ENCODE data around the gene NUBP2.

NUBP2 gene

GRCh38 chr16:1766231-1766630 is 16.5 kb upstream of the NUBP2 start:
- Histone ChIP-seq H3K36me3 (ENCODE audit: control insufficient read depth, insufficient read depth, low read length) (peaks cover 56% of the 10 kb centered on the region), H3K27me3 (replicated peaks; ENCODE audit: control insufficient read depth, insufficient read depth, low read length) (no peaks in the 10 kb centered on the region), H3K4me3 (replicated peaks; ENCODE audit: low read depth, low read length) (no peak overlapping the region)
- DNase-seq (ENCODE audit: extremely low read depth, insufficient read length), result no peak
- no peak for TF ChIP-seq CTCF (IDR thresholded peaks at IDR 0.05; ENCODE audit: insufficient read depth, low read length, poor library complexity, severe bottlenecking)

GRCh38 chr16:1766701-1767100 is 16.1 kb upstream of the NUBP2 start:
- Histone ChIP-seq H3K4me3 (replicated peaks; ENCODE audit: low read depth, low read length) (no peak overlapping the region), H3K36me3 (ENCODE audit: control insufficient read depth, insufficient read depth, low read length) (peaks cover 55% of the 10 kb centered on the region), H3K27me3 (replicated peaks; ENCODE audit: control insufficient read depth, insufficient read depth, low read length) (no peaks in the 10 kb centered on the region)
- no peak for DNase-seq (ENCODE audit: extremely low read depth, insufficient read length)
- TF ChIP-seq CTCF (IDR thresholded peaks at IDR 0.05; ENCODE audit: insufficient read depth, low read length, poor library complexity, severe bottlenecking), result no peak

GRCh38 chr16:1767116-1767994 is 15.4 kb upstream of the NUBP2 start:
- DNase-seq (ENCODE audit: extremely low read depth, insufficient read length), result no peak
- Histone ChIP-seq H3K4me3 (replicated peaks; ENCODE audit: low read depth, low read length) (no peak overlapping the region), H3K36me3 (ENCODE audit: control insufficient read depth, insufficient read depth, low read length) (peaks cover 49% of the 10 kb centered on the region), H3K27me3 (replicated peaks; ENCODE audit: control insufficient read depth, insufficient read depth, low read length) (no peaks in the 10 kb centered on the region)
- TF ChIP-seq CTCF (IDR thresholded peaks at IDR 0.05; ENCODE audit: insufficient read depth, low read length, poor library complexity, severe bottlenecking), result no peak

GRCh38 chr16:1768061-1768766 is 14.5 kb upstream of the NUBP2 start:
- Histone ChIP-seq H3K27me3 (replicated peaks; ENCODE audit: control insufficient read depth, insufficient read depth, low read length) (no peaks in the 10 kb centered on the region), H3K4me3 (replicated peaks; ENCODE audit: low read depth, low read length) (no peak overlapping the region), H3K36me3 (ENCODE audit: control insufficient read depth, insufficient read depth, low read length) (peaks cover 45% of the 10 kb centered on the region)
- TF ChIP-seq CTCF (IDR thresholded peaks at IDR 0.05; ENCODE audit: insufficient read depth, low read length, poor library complexity, severe bottlenecking), result no peak
- no peak for DNase-seq (ENCODE audit: extremely low read depth, insufficient read length)

GRCh38 chr16:1768767-1769401 is 13.9 kb upstream of the NUBP2 start:
- Histone ChIP-seq H3K27me3 (replicated peaks; ENCODE audit: control insufficient read depth, insufficient read depth, low read length) (no peaks in the 10 kb centered on the region), H3K36me3 (ENCODE audit: control insufficient read depth, insufficient read depth, low read length) (peaks cover 44% of the 10 kb centered on the region), H3K4me3 (replicated peaks; ENCODE audit: low read depth, low read length) (no peak overlapping the region)
- no peak for TF ChIP-seq CTCF (IDR thresholded peaks at IDR 0.05; ENCODE audit: insufficient read depth, low read length, poor library complexity, severe bottlenecking)
- no peak for DNase-seq (ENCODE audit: extremely low read depth, insufficient read length)
